Tibial artery (tissue), 4 donors: Measurements from ENCODE around the gene SSR3.
"Not testable (repeated sequence)": the region's sequence is repeated elsewhere in the genome, so short reads cannot be mapped to it uniquely, and the experiment has no call there.

Experiments
- DNase-seq, 2 donors: peaks; one replicate each; pipeline ENCODE4 v3.0.0-alpha.2; 2019
- H3K27ac ChIP-seq, 2 donors: fragments of 200-600 bp; sonication (generic) in 1 of 2; 1 replicate in 1 of 2; 2 replicates in 1 of 2; pipeline ENCODE4 v1.5.1; 2018 to 2019; ENCODE audit warnings: mild to moderate bottlenecking in 1 of 2
- H3K27me3 ChIP-seq, 2 donors: fragments of 200-600 bp; sonication (generic) in 1 of 2; one replicate each; pipeline versions ENCODE4 v1.5.1 to v1.6.0; 2016 to 2019
- H3K36me3 ChIP-seq, 3 donors: fragments of 200-600 bp; sonication (generic) in 2 of 3; one replicate each; pipeline ENCODE4 v1.5.1; 2016 to 2019; ENCODE audit warnings: mild to moderate bottlenecking in 2 of 3
- H3K4me1 ChIP-seq, 4 donors: fragments of 200-600 bp; sonication (generic) in 2 of 4; 1 replicate in 3 of 4; 2 replicates in 1 of 4; pipeline ENCODE4 v1.5.1; 2016 to 2019
- H3K4me3 ChIP-seq, 2 donors: fragments of 200-600 bp; sonication (generic) in 1 of 2; 1 replicate in 1 of 2; 2 replicates in 1 of 2; pipeline ENCODE4 v1.5.1; 2018 to 2019; ENCODE audit warnings: mild to moderate bottlenecking in 2 of 2
- H3K9me3 ChIP-seq, 3 donors: fragments of 200-600 bp; sonication (generic) in 1 of 3; one replicate each; pipeline ENCODE4 v1.5.1; 2016 to 2019
- CTCF ChIP-seq, 2 experiments: fragments of 200-600 bp in 1 of 2; fragments of 450-650 bp in 1 of 2; IDR thresholded peaks; one replicate each; pipeline ENCODE4 v1.5.1; 2017 to 2019; ENCODE audit warnings: antibody characterized with exemption in 2 of 2, mild to moderate bottlenecking in 1 of 2, moderate library complexity in 1 of 2
- intact Hi-C: fragments of 100-400 bp; cut with DNase I; formaldehyde crosslinking; loops from one replicate; pipeline ENCODE4 v1.15.0; 2023; ENCODE audit warnings: low total_unique reads

SSR3 gene

GRCh38 chr3:156563900-156564682 lies 9.2 kb upstream of the SSR3 start:
- intact Hi-C loops = no loop called here
- no peak overlapping the region for H3K27ac ChIP-seq
- no peak for DNase-seq

GRCh38 chr3:156562486-156562885 lies 7.6 kb upstream of the SSR3 start:
- intact Hi-C loops, DNase-seq: not testable (repeated sequence)

More at GRCh38 chr3:156563900-156564682, 9.2 kb upstream of the SSR3 start:
- no peak overlapping the region for H3K4me3 ChIP-seq
- no peaks in the 10 kb centered on the region for H3K27me3 ChIP-seq
- no peaks in the 10 kb centered on the region for H3K9me3 ChIP-seq
- no peak for TF ChIP-seq CTCF (IDR thresholded peaks at IDR 0.05)
- no peaks in the 10 kb centered on the region for H3K4me1 ChIP-seq
- H3K36me3 ChIP-seq = no peaks in the 10 kb centered on the region

GRCh38 chr3:156561533-156561932 lies 6.6 kb upstream of the SSR3 start:
- H3K4me1 ChIP-seq = no peaks in the 10 kb centered on the region
- no peak overlapping the region for H3K27ac ChIP-seq
- no peaks in the 10 kb centered on the region for H3K27me3 ChIP-seq
- no peaks in the 10 kb centered on the region for H3K36me3 ChIP-seq
- H3K4me3 ChIP-seq = no peak overlapping the region
- intact Hi-C loops = no loop called here
- TF ChIP-seq CTCF (IDR thresholded peaks at IDR 0.05) = no peak
- DNase-seq = no peak
- no peaks in the 10 kb centered on the region for H3K9me3 ChIP-seq

More at GRCh38 chr3:156562486-156562885, 7.6 kb upstream of the SSR3 start:
- H3K36me3 ChIP-seq, H3K4me1 ChIP-seq, H3K4me3 ChIP-seq, H3K9me3 ChIP-seq, H3K27me3 ChIP-seq, H3K27ac ChIP-seq: not testable (repeated sequence)

GRCh38 chr3:156559321-156559720 lies 4.4 kb upstream of the SSR3 start:
- no peak for DNase-seq
- H3K27me3 ChIP-seq = no peaks in the 10 kb centered on the region
- H3K4me1 ChIP-seq = no peaks in the 10 kb centered on the region
- TF ChIP-seq CTCF (IDR thresholded peaks at IDR 0.05) = no peak
- no peaks in the 10 kb centered on the region for H3K36me3 ChIP-seq
- H3K27ac ChIP-seq = no peak overlapping the region
- intact Hi-C loops = loop anchor here (10.0 kb wide), 2 partner anchors 115 to 265 kb away; partner anchors contain the start of genes LEKR1 and TIPARP
- no peak overlapping the region for H3K4me3 ChIP-seq
- no peaks in the 10 kb centered on the region for H3K9me3 ChIP-seq

GRCh38 chr3:156558389-156558788 lies 3.5 kb upstream of the SSR3 start:
- intact Hi-C loops = loop anchor here (10.0 kb wide), 2 partner anchors 116 to 266 kb away; partner anchors contain the start of genes LEKR1 and TIPARP
- H3K27me3 ChIP-seq = no peaks in the 10 kb centered on the region
- H3K27ac ChIP-seq = no peak overlapping the region
- no peak for DNase-seq
- no peaks in the 10 kb centered on the region for H3K9me3 ChIP-seq
- TF ChIP-seq CTCF (IDR thresholded peaks at IDR 0.05) = no peak
- no peaks in the 10 kb centered on the region for H3K36me3 ChIP-seq
- H3K4me1 ChIP-seq = peaks cover 0 to 6% (median 3%) of the 10 kb centered on the region in 4 donors
- no peak overlapping the region for H3K4me3 ChIP-seq

DNA sequence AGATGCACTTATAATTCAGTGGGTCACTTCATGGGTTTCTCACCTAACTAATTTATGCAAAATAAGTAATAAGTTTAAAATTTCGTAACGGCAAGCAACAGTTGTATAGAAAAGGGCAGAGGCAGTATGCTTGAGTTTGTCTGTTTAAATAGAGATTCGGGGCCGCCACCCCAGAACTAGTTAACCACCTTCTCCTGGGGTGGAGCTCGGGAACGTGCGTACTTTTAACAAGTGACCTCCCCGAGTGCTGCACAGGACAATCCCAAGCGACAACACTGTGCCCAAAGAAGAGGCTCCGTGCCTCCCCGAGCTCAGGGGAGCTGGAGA lies 439 bp downstream of the SSR3 start:
- Histone ChIP-seq H3K4me1 (peaks cover 0 to 44% (median 21%) of the 10 kb centered on the region in 4 donors), H3K36me3 (peaks cover 0 to 7% (median 0%) of the 10 kb centered on the region in 3 donors), H3K27me3 (no peaks in the 10 kb centered on the region), H3K27ac (peak overlapping the region; percentile 76 to 85), H3K9me3 (no peaks in the 10 kb centered on the region), H3K4me3 (peak overlapping the region; percentile 84 to 85)
- DNase-seq = no peak
- intact Hi-C loops = loop anchor here (5.0 to 10.0 kb wide), 3 partner anchors 120 to 578 kb away; partner anchors contain the start of genes LEKR1 and TIPARP
- no peak for TF ChIP-seq CTCF (IDR thresholded peaks at IDR 0.05)
